AG08395 (cell line): ENCODE data around the gene S100A10.

Experiments
- DNase-seq: peaks from one replicate; pipeline ENCODE4 v3.0.0; 2012; ENCODE audit warnings: mixed read lengths, low spot score

S100A10 gene

GRCh38 chr1:151993734-151994496, at the start of gene S100A10:
TSS of gene S100A10 (minus strand) at chr1:151993859. CDS start at chr1:151986230, 7,629 bp downstream.
- DNase-seq = peak; percentile 71

- no peak for DNase-seq
Measured at GRCh38 chr1:152042030-152042429, 48.4 kb upstream of the S100A10 start.

- no peak for DNase-seq
Measured at GRCh38 chr1:152039886-152040285, 46.2 kb upstream of the S100A10 start.

GRCh38 chr1:152039461-152039860, 45.8 kb upstream of the S100A10 start:
- no peak for DNase-seq

- DNase-seq = no peak
Measured at GRCh38 chr1:152038871-152039270, 45.2 kb upstream of the S100A10 start.

GRCh38 chr1:152036267-152037216, 42.9 kb upstream of the S100A10 start, which contains the start of gene S100A11:
TSS of gene S100A11 (minus strand) at chr1:152037004. CDS start at chr1:152036915, 89 bp downstream.
- peak; percentile 92 for DNase-seq

- DNase-seq = peak; percentile 49
Measured at GRCh38 chr1:152035539-152036266, 42.0 kb upstream of the S100A10 start.

- DNase-seq = peak; percentile 73
Measured at GRCh38 chr1:152034654-152035538, 41.2 kb upstream of the S100A10 start.

GRCh38 chr1:152034324-152034653, 40.6 kb upstream of the S100A10 start:
- no peak for DNase-seq

- DNase-seq = no peak
Measured at GRCh38 chr1:152029929-152030211, 36.2 kb upstream of the S100A10 start.

GRCh38 chr1:152029144-152029928, 35.7 kb upstream of the S100A10 start:
- DNase-seq = peak; percentile 35

GRCh38 chr1:152026895-152027294, 33.2 kb upstream of the S100A10 start:
- no peak for DNase-seq

GRCh38 chr1:152024223-152024622, 30.6 kb upstream of the S100A10 start:
- DNase-seq = no peak

GRCh38 chr1:152023221-152023620, 29.6 kb upstream of the S100A10 start:
- no peak for DNase-seq

- DNase-seq = no peak
Measured at GRCh38 chr1:152022474-152022873, 28.8 kb upstream of the S100A10 start.

- DNase-seq = no peak
Measured at GRCh38 chr1:152021569-152021968, 27.9 kb upstream of the S100A10 start.

GRCh38 chr1:152020849-152021248, 27.2 kb upstream of the S100A10 start:
- DNase-seq = no peak

GRCh38 chr1:152018537-152018936, 24.9 kb upstream of the S100A10 start:
- DNase-seq = no peak

GRCh38 chr1:152015766-152016165, 22.1 kb upstream of the S100A10 start:
- DNase-seq = no peak

GRCh38 chr1:152014943-152015342, 21.3 kb upstream of the S100A10 start:
- DNase-seq = no peak
